ENCODE data around the gene CDC42EP4. TPM values are rescaled to one million over a fixed set of nuclear protein-coding genes. Genes with fewer than 3 reads are reported as not detected.
A peak's percentile ranks its signal among the peaks of the same experiment; 100 is the strongest.

The CDC42EP4 gene
- total and polyA plus RNA-seq, 10 of the 15 experiments (the other 5 are each of a cell fraction or from before 2014, with no cell fraction given): 0.05 to 7.1 (median 2.7) TPM

DNA sequence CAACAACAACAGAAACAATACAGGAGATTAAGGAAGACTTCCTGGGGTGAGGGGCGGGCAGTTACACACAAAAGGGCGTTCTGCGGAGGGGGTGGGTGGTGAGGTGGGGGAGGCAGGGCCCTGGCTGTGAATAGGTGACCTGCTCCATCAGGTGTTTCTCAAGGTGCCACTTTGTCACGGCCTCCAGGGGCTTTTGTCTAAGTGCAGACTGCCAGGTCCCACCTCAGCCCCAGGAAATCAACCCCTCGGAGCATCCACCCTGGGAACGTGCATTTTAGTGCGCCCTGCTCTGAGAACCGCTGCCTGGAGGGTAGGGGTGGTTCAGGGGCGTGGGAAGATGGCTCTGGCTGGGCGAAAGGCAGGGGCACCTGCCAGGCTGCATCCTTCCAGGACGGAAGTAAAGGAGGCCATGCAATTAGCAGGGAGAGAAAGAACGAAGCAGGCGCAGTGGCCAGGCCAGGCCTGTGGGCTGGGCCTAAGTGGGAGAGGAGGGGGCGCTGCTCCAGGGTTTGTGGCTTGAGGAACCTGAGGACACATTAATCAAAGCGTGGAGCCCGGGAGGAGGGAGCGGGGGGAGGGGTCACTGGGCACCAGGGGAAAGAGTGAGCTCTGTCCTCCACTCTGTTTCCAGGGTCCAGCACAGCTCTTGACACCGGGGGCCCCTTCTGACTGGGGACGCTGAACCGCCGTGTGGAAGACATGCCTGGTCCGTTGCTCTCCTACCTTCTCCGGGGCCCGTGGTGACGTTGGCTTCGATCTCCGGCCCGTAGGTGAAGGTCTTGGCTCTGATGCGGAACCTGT, 49.4 kb upstream of the CDC42EP4 start (continued):
- TF ChIP-seq, protein P1, sequence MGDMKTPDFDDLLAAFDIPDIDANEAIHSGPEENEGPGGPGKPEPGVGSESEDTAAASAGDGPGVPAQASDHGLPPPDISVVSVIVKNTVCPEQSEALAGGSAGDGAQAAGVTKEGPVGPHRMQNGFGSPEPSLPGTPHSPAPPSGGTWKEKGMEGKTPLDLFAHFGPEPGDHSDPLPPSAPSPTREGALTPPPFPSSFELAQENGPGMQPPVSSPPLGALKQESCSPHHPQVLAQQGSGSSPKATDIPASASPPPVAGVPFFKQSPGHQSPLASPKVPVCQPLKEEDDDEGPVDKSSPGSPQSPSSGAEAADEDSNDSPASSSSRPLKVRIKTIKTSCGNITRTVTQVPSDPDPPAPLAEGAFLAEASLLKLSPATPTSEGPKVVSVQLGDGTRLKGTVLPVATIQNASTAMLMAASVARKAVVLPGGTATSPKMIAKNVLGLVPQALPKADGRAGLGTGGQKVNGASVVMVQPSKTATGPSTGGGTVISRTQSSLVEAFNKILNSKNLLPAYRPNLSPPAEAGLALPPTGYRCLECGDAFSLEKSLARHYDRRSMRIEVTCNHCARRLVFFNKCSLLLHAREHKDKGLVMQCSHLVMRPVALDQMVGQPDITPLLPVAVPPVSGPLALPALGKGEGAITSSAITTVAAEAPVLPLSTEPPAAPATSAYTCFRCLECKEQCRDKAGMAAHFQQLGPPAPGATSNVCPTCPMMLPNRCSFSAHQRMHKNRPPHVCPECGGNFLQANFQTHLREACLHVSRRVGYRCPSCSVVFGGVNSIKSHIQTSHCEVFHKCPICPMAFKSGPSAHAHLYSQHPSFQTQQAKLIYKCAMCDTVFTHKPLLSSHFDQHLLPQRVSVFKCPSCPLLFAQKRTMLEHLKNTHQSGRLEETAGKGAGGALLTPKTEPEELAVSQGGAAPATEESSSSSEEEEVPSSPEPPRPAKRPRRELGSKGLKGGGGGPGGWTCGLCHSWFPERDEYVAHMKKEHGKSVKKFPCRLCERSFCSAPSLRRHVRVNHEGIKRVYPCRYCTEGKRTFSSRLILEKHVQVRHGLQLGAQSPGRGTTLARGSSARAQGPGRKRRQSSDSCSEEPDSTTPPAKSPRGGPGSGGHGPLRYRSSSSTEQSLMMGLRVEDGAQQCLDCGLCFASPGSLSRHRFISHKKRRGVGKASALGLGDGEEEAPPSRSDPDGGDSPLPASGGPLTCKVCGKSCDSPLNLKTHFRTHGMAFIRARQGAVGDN (IDR thresholded peaks at IDR 0.05): no peak
- no peak for TF ChIP-seq RAD51 (IDR thresholded peaks at IDR 0.05)
- no peak for TF ChIP-seq RFX5 (IDR thresholded peaks at IDR 0.05; ENCODE audit: low read depth, low read length)
- no peak for TF ChIP-seq JUNB (IDR thresholded peaks at IDR 0.05)

GRCh38 chr17:73359987-73360410, 48.2 kb upstream of the CDC42EP4 start:
- Histone ChIP-seq H3K79me2 (ENCODE audit: control insufficient read depth, insufficient read depth, low read length) (no peaks in the 10 kb centered on the region), H2AFZ (ENCODE audit: control insufficient read depth, low read depth, low read length) (no peak overlapping the region), H3K27me3 (replicated peaks in 1 of 2; ENCODE audit: control insufficient read depth in 2 of 2, insufficient read depth in 2 of 2, low read length in 1 of 2) (no peaks in the 10 kb centered on the region; a peak in 1 of 4 replicates), H3K4me3 (no peak overlapping the region), H3K27ac (ENCODE audit: control insufficient read depth, insufficient read depth) (no peak overlapping the region), H3K4me2 (ENCODE audit: control insufficient read depth, insufficient read depth) (no peak overlapping the region), H3K4me1 (ENCODE audit: control insufficient read depth, insufficient read depth, low read length) (no peaks in the 10 kb centered on the region), H3K9me3 (replicated peaks; ENCODE audit: control insufficient read depth, insufficient read depth, low read length) (no peaks in the 10 kb centered on the region), H4K20me1 (ENCODE audit: control insufficient read depth, insufficient read depth) (no peaks in the 10 kb centered on the region), H3K9ac (ENCODE audit: control insufficient read depth, insufficient read depth, low read length) (no peak overlapping the region), H3K36me3 (ENCODE audit: control insufficient read depth in 2 of 2, insufficient read depth in 2 of 2, low read length in 1 of 2) (no peaks in the 10 kb centered on the region)
- no TSS peak for BruUV-seq (replicated peaks)
- ATAC-seq (peak; percentile 64), DNase-seq (ENCODE audit: low read depth, low spot score) (no peak), FAIRE-seq (no peak)
- ChIA-PET CTCF (interaction anchor here (0.7 to 0.9 kb wide), 4 partner anchors 9 to 168 kb away, joined by 3 to 4 read pairs (median 3); no protein-coding TSS in a partner anchor), POLR2A (interaction anchor here (0.7 to 1.2 kb wide), 2 partner anchors 47 to 1721 kb away, joined by 7 to 9 read pairs; no protein-coding TSS in a partner anchor), SMC1A (ENCODE audit: uncharacterized antibody, unreplicated experiment) (interaction anchor here (0.6 to 1.0 kb wide), 2 partner anchors 15 to 1063 kb away, joined by 3 read pairs; no protein-coding TSS in a partner anchor), RAD21 (ENCODE audit: unreplicated experiment) (interaction anchor here (0.7 kb wide), 2 partner anchors 62 to 342 kb away, joined by 3 to 4 read pairs; no protein-coding TSS in a partner anchor)
- in situ Hi-C loops (cut with MboI) (no loop called here), intact Hi-C loops (cut with micrococcal nuclease; ENCODE audit: unreplicated experiment) (no loop called here)
- 41% methylated on average over 7 of the region's 7 CpGs for WGBS (ENCODE audit: insufficient coverage, insufficient replicate concordance, low lambda C conversion rate, missing lambda C conversion rate)
- TF ChIP-seq KAT2A (conservative IDR thresholded peaks at IDR 0.05; ENCODE audit: control insufficient read depth, low read depth, low read length) (no peak), POLR2AphosphoS5 (IDR thresholded peaks at IDR 0.05; ENCODE audit: low read length) (no peak), EZH2 (IDR thresholded peaks at IDR 0.05; ENCODE audit: borderline replicate concordance, control insufficient read depth, low read depth, low read length) (no peak), PKNOX1 (IDR thresholded peaks at IDR 0.05) (no peak), ZNF274 (IDR thresholded peaks at IDR 0.05; ENCODE audit: insufficient read depth, insufficient read length) (no peak), MEF2B (IDR thresholded peaks at IDR 0.05; ENCODE audit: partially characterized antibody, poor library complexity, severe bottlenecking) (no peak), SMAD1 (IDR thresholded peaks at IDR 0.05; ENCODE audit: low read depth, partially characterized antibody) (no peak), FOS (IDR thresholded peaks at IDR 0.05; ENCODE audit: borderline replicate concordance, extremely low read depth, insufficient read length) (no peak), RCOR1 (conservative IDR thresholded peaks at IDR 0.05; ENCODE audit: low read depth, low read length) (no peak), ASH2L (IDR thresholded peaks at IDR 0.05; ENCODE audit: borderline replicate concordance, low read depth) (no peak), ATF2 (IDR thresholded peaks at IDR 0.05; ENCODE audit: low read length) (no peak), CBX5 (IDR thresholded peaks at IDR 0.05; ENCODE audit: low read depth) (no peak)

Data from GM12878 (cell line).